ENCODE measurements around the gene KIF5B. TPM values are rescaled to one million over a fixed set of nuclear protein-coding genes. Genes with fewer than 3 reads are reported as not detected.

KIF5B gene
- total and polyA plus RNA-seq, 7 donors = 42.6 to 270 (median 199) TPM

DNA sequence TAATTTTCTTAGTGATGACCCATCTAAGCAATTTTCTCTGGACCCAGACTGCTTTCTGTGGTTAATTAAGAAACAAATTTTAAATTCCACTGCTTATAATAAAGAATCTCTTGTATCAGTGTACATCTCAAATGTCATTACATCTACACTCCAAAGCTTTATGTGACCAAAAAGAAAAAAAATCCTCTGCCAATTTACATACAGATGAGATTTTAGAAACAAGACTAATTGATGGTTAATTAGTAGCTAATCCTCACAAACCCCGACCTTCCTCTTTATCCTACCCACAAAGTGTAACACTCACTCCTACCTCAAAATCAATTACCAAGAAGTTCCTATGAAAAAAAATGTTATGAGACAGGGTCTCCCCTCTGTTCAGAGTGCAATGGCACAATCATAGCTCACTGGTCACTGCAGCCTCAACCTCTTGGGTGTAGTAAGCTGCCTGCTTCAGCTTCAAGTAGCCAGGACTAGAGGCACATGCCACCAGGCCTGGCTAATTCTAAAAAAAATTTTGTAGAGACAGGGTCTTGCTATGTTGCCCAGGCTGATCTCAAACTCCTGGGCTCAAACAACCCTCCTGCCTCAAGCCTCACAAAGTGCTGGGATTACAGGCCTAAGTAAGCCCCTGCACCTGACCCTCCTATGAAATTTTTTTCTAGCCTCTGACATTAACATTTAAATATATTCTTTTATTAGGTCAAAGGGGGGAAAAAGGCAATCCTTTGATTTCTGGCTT lies 14.8 kb downstream of the KIF5B start:
- Histone ChIP-seq H3K27ac (peak overlapping the region in 2 of 4 donors; percentile 34 to 62), H3K4me1 (peaks cover 0 to 88% (median 46%) of the 10 kb centered on the region in 4 donors), H3K4me3 (no peak overlapping the region), H3K9me3 (no peaks in the 10 kb centered on the region), H3K36me3 (peaks cover 0 to 66% (median 14%) of the 10 kb centered on the region in 4 donors), H3K27me3 (no peaks in the 10 kb centered on the region)
- TF ChIP-seq POLR2A (IDR thresholded peaks at IDR 0.05) = no peak
- TF ChIP-seq, protein P1, sequence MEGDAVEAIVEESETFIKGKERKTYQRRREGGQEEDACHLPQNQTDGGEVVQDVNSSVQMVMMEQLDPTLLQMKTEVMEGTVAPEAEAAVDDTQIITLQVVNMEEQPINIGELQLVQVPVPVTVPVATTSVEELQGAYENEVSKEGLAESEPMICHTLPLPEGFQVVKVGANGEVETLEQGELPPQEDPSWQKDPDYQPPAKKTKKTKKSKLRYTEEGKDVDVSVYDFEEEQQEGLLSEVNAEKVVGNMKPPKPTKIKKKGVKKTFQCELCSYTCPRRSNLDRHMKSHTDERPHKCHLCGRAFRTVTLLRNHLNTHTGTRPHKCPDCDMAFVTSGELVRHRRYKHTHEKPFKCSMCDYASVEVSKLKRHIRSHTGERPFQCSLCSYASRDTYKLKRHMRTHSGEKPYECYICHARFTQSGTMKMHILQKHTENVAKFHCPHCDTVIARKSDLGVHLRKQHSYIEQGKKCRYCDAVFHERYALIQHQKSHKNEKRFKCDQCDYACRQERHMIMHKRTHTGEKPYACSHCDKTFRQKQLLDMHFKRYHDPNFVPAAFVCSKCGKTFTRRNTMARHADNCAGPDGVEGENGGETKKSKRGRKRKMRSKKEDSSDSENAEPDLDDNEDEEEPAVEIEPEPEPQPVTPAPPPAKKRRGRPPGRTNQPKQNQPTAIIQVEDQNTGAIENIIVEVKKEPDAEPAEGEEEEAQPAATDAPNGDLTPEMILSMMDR (IDR thresholded peaks at IDR 0.05) = no peak
- no peak for TF ChIP-seq EP300 (IDR thresholded peaks at IDR 0.05)
- TF ChIP-seq POLR2AphosphoS5 (IDR thresholded peaks at IDR 0.05) = no peak
- DNase-seq = no peak
- intact Hi-C loops (cut with DNase I) = loop anchor here (5.0 kb wide), 1 partner anchor 34 kb away; no protein-coding TSS in a partner anchor
- WGBS, 2 donors = 5 to 47% methylated on average over 1 of the region's 1 CpG

DNA sequence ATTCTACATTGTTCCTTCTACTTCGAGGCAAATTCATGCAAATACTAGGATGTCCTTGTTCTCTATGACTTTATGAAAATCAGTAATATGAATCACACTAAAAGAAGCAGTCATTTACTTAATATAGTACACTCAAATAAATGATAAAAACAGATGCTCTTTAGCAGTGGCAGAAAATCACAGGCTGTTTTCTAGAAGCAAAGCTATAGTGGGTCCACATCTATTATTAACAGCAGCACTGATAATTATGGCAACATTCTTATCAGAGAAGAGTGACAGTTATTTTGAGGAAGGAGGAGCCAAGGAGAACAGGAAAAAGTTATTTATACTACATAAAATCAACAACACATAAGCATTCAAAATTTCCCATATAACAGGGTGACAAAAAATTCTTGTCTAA lies 16.5 kb downstream of the KIF5B start:
- no peaks in the 10 kb centered on the region for H3K27me3 ChIP-seq
- no peak for TF ChIP-seq EP300 (IDR thresholded peaks at IDR 0.05)
- TF ChIP-seq, protein P1 (IDR thresholded peaks at IDR 0.05) = no peak
- H3K4me3 ChIP-seq = no peak overlapping the region
- peaks cover 0 to 71% (median 41%) of the 10 kb centered on the region in 4 donors for H3K4me1 ChIP-seq
- H3K36me3 ChIP-seq = peaks cover 5 to 68% (median 29%) of the 10 kb centered on the region in 4 donors
- intact Hi-C loops (cut with DNase I) = loop anchor here (5.0 kb wide), 1 partner anchor 32 kb away; no protein-coding TSS in a partner anchor
- no peaks in the 10 kb centered on the region for H3K9me3 ChIP-seq
- WGBS, 2 donors = 61 to 81% methylated on average over 1 of the region's 1 CpG
- DNase-seq = no peak
- H3K27ac ChIP-seq = peak overlapping the region in 1 of 4 donors; percentile 2

DNA sequence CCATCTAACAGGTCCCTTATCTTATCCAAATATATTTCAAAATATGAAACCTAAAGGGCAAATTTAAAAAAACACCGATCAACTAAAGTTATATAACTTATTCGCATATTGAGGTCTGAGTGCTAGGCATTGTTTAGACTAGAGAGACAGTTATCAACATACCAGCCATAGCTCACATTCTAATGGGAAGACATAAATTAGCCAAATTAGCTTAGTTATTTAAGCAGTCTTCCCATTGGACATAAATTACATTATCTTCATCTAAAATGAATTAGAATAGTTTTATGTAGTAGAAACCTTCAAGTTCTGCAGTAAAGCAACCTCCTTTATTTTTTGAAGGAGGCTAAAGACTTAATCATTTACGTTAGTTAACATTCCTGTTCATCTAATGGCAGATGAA lies 17.4 kb downstream of the KIF5B start:
- Histone ChIP-seq H3K9me3 (no peaks in the 10 kb centered on the region), H3K27ac (peak overlapping the region in 1 of 4 donors; percentile 33), H3K4me3 (no peak overlapping the region), H3K27me3 (no peaks in the 10 kb centered on the region), H3K36me3 (peaks cover 12 to 68% (median 35%) of the 10 kb centered on the region in 4 donors), H3K4me1 (peaks cover 0 to 62% (median 39%) of the 10 kb centered on the region in 4 donors)
- no peak for DNase-seq
- intact Hi-C loops (cut with DNase I) = no loop called here
- no peak for TF ChIP-seq POLR2AphosphoS5 (IDR thresholded peaks at IDR 0.05)
- TF ChIP-seq, protein P1 (IDR thresholded peaks at IDR 0.05) = no peak
- WGBS, 2 donors = 81 to 84% methylated on average over 3 of the region's 3 CpGs

DNA sequence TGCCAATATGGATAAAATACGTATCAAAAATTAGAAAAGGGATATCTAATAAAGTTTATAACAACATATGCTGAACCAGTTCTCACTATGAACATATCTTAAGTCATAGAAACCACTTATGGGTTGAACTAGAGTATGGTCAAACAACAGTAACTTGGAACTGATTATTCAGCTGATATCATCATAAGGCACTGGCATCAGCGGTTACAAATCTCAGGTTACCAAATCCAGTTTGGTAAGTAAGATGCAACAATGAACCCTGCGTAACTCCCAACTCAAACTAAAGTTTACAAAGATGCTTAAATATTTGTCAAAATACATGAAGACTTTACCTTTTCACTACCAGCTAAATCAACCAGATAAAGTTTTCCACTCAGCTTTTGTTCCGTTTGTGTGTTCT lies 19.3 kb downstream of the KIF5B start:
- Histone ChIP-seq H3K4me3 (no peak overlapping the region), H3K27me3 (no peaks in the 10 kb centered on the region), H3K36me3 (peaks cover 22 to 78% (median 49%) of the 10 kb centered on the region in 4 donors), H3K9me3 (no peaks in the 10 kb centered on the region), H3K27ac (no peak overlapping the region), H3K4me1 (peaks cover 0 to 44% (median 26%) of the 10 kb centered on the region in 4 donors)
- no peak for DNase-seq
- TF ChIP-seq, protein P1 (IDR thresholded peaks at IDR 0.05) = no peak
- TF ChIP-seq POLR2A (IDR thresholded peaks at IDR 0.05) (no peak), EP300 (IDR thresholded peaks at IDR 0.05) (no peak), POLR2AphosphoS5 (IDR thresholded peaks at IDR 0.05) (no peak)
- WGBS, 2 donors = 91 to 92% methylated on average over 4 of the region's 4 CpGs
- intact Hi-C loops (cut with DNase I) = no loop called here

All from sigmoid colon (tissue), 7 donors.